A673 (cell line): ENCODE results near the gene CHST6. TPM values are rescaled to one million over a fixed set of nuclear protein-coding genes. Genes with fewer than 3 reads are reported as not detected.

Experiments used
- BruUV-seq: library from RNA; stranded (reverse); fragments of 400-500 nt; replicated peaks from 2 replicates; lab custom pipeline; 2021; lab: Mats Ljungman, UMichigan
- CTCF ChIA-PET: fragments of 300-600 bp; sonication (Branson Sonifier 250); formaldehyde crosslinking; loops from one replicate; lab custom pipeline; 2022; ENCODE audit warnings: antibody characterized with exemption; lab: Charles Lee
- POLR2A ChIA-PET: fragments of 300-600 bp; sonication (Branson Sonifier 250); formaldehyde crosslinking; loops from one replicate; lab custom pipeline; 2022; ENCODE audit warnings: antibody characterized with exemption; ENCODE audit not compliant: low non-redundant PET; lab: Charles Lee
- DNase-seq: peaks from one replicate; pipeline ENCODE4 v3.0.0-alpha.2; 2015; ENCODE audit warnings: low spot score
- H3K27ac ChIP-seq: fragments of 200-600 bp; sonication (generic); 2 replicates; pipeline ENCODE4 v1.5.1; 2016; ENCODE audit warnings: mixed run types, low read depth, mild to moderate bottlenecking, mixed read lengths, antibody characterized with exemption, low read length; ENCODE audit not compliant: poor library complexity, severe bottlenecking
- H3K27me3 ChIP-seq: fragments of 200-600 bp; sonication (generic); replicated peaks from 2 replicates; pipeline ENCODE4 v1.6.1; 2017; ENCODE audit warnings: mixed run types, low read depth, mild to moderate bottlenecking, mixed read lengths, antibody characterized with exemption, low read length; ENCODE audit not compliant: insufficient read depth, poor library complexity
- H3K36me3 ChIP-seq: fragments of 200-600 bp; sonication (generic); 2 replicates; pipeline ENCODE4 v1.6.1; 2016; ENCODE audit warnings: mixed run types, mild to moderate bottlenecking, mixed read lengths, antibody characterized with exemption, low read length; ENCODE audit not compliant: insufficient read depth, poor library complexity, severe bottlenecking
- H3K4me1 ChIP-seq: fragments of 200-600 bp; sonication (generic); 2 replicates; pipeline ENCODE4 v1.6.1; 2017; ENCODE audit warnings: mixed run types, mild to moderate bottlenecking, mixed read lengths, antibody characterized with exemption, low read length; ENCODE audit not compliant: insufficient read depth, poor library complexity, severe bottlenecking
- H3K4me3 ChIP-seq: fragments of 200-600 bp; sonication (generic); 2 replicates; pipeline ENCODE4 v1.5.1; 2016; ENCODE audit warnings: low read depth, mixed run types, mild to moderate bottlenecking, mixed read lengths, low read length; ENCODE audit not compliant: poor library complexity, severe bottlenecking
- H3K9me3 ChIP-seq: fragments of 200-600 bp; sonication (generic); 2 replicates; pipeline ENCODE4 v1.6.1; 2016; ENCODE audit warnings: mixed run types, low read depth, mild to moderate bottlenecking, mixed read lengths, antibody characterized with exemption, low read length; ENCODE audit not compliant: poor library complexity, severe bottlenecking
- EZH2 ChIP-seq: fragments of 200-600 bp; sonication (generic); IDR thresholded peaks from 2 replicates; pipeline ENCODE4 v1.6.1; 2017; ENCODE audit warnings: borderline replicate concordance, low read depth, mild to moderate bottlenecking, mixed read lengths, antibody characterized with exemption, low read length; ENCODE audit not compliant: poor library complexity, severe bottlenecking
- intact Hi-C: fragments of 100-400 bp; cut with micrococcal nuclease; formaldehyde crosslinking; loops from one replicate; pipeline ENCODE4 v1.10.0; 2022; ENCODE audit not compliant: unreplicated experiment
- total RNA-seq: library from RNA; stranded (reverse); gene quantifications from 2 replicates; pipeline ENCODE4 v1.2.3, GENCODE V29; 2021
- TF ChIP-seq, protein P1 (sequence below): fragments of 300-800, 200-600 bp; sonication (generic); conservative IDR thresholded peaks from 2 replicates; pipeline ENCODE4 v1.5.1; 2017; ENCODE audit warnings: low read depth, mild to moderate bottlenecking, antibody characterized with exemption, low read length, moderate library complexity, mixed read lengths

CHST6 gene
- total RNA-seq, 1 experiment from 2014 or later: 5.0 TPM

GRCh38 chr16:75478480-75479345 lies 16.5 kb downstream of the CHST6 start:
- BruUV-seq: no TSS peak
- DNase-seq: no peak
- ChIA-PET POLR2A (no interaction called here), CTCF (no interaction called here)
- no peak for TF ChIP-seq EZH2
- TF ChIP-seq, protein P1, sequence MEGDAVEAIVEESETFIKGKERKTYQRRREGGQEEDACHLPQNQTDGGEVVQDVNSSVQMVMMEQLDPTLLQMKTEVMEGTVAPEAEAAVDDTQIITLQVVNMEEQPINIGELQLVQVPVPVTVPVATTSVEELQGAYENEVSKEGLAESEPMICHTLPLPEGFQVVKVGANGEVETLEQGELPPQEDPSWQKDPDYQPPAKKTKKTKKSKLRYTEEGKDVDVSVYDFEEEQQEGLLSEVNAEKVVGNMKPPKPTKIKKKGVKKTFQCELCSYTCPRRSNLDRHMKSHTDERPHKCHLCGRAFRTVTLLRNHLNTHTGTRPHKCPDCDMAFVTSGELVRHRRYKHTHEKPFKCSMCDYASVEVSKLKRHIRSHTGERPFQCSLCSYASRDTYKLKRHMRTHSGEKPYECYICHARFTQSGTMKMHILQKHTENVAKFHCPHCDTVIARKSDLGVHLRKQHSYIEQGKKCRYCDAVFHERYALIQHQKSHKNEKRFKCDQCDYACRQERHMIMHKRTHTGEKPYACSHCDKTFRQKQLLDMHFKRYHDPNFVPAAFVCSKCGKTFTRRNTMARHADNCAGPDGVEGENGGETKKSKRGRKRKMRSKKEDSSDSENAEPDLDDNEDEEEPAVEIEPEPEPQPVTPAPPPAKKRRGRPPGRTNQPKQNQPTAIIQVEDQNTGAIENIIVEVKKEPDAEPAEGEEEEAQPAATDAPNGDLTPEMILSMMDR: no peak
- intact Hi-C loops: no loop called here
- H3K4me1 ChIP-seq: no peaks in the 10 kb centered on the region
- H3K36me3 ChIP-seq: no peaks in the 10 kb centered on the region
- no peak overlapping the region for H3K27ac ChIP-seq
- no peaks in the 10 kb centered on the region for H3K27me3 ChIP-seq
- no peak overlapping the region for H3K4me3 ChIP-seq
- H3K9me3 ChIP-seq: no peaks in the 10 kb centered on the region

DNA sequence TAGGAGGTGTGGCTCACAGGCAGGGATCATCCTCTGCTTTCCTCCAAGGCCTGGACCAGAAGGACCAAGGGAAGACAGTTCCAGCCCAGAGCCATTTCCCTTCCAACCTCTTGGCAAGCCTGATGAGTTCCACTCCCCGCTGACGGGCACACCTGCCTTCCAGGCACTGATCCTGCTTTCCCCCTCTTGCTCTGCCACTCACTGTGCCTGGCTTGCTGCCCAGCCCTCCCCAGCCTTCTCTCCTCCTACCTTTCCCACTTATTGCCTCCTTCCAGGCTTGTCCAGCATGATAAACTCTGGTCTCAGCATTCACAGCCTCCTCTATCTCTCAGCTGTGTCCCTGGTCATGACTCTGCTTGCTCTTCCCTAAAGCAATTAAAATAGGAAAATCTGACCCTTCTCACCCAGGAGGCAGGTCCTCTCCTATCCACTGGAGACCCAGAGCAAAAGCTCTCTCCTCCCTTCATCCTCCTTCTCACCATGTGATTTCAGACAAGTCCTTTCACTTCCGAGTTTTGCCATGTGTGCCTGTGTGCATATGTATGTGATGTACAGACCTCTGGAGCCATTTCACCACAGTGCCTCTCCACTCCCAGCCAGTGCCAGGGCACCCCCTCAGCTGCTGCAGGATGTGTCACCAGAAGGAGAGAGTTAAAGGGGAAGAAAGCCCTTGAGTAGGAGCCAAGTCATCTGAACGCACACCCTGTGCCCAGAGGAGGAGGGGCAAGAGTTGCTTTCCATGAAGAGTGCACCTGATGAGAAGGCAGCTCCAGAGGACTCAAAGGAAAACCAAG lies 17.4 kb downstream of the CHST6 start:
- no peak for DNase-seq
- Histone ChIP-seq H3K4me3 (no peak overlapping the region), H3K27ac (no peak overlapping the region), H3K36me3 (no peaks in the 10 kb centered on the region), H3K27me3 (no peaks in the 10 kb centered on the region), H3K9me3 (no peaks in the 10 kb centered on the region), H3K4me1 (no peaks in the 10 kb centered on the region)
- intact Hi-C loops: no loop called here
- ChIA-PET POLR2A (no interaction called here), CTCF (no interaction called here)
- BruUV-seq: no TSS peak
- TF ChIP-seq, protein P1: no peak
- TF ChIP-seq EZH2: no peak

DNA sequence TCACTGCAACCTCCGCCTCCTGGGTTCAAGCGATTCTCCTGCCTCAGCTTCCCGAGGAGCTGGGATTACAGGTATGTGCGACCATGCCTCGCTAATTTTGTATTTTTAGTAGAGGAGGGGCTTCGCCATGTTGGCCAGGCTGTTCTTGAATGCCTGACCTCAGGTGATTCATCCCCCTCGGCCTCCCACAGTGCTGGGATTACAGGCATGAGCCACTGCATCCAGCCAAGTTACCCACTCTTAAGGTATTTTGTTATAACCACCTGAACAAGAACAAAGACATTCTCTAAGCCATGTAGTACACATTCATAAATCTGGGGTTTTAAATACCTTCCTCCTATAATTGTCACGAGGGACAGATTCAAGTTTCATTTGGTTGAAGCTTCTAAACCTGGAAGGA lies 18.4 kb downstream of the CHST6 start:
- POLR2A ChIA-PET: no interaction called here
- H3K9me3 ChIP-seq: no peaks in the 10 kb centered on the region
- intact Hi-C loops: no loop called here

More for the DNA sequence above, 18.4 kb downstream of the CHST6 start:
- CTCF ChIA-PET: no interaction called here
- TF ChIP-seq, protein P1: no peak
- no peak for TF ChIP-seq EZH2
- Histone ChIP-seq H3K4me3 (no peak overlapping the region), H3K4me1 (no peaks in the 10 kb centered on the region), H3K27me3 (no peaks in the 10 kb centered on the region), H3K27ac (no peak overlapping the region), H3K36me3 (no peaks in the 10 kb centered on the region)
- DNase-seq: no peak
- no TSS peak for BruUV-seq
